Fibroblast of lung (primary cell): Measurements from ENCODE around the gene C1QB. TPM values are rescaled to one million over a fixed set of nuclear protein-coding genes. Genes with fewer than 3 reads are reported as not detected.

Experiments
- DNase-seq, 2 donors: peaks; one replicate each; pipeline versions ENCODE4 v3.0.0 to v3.0.0-alpha.2; 2010; ENCODE audit warnings: low read depth in 2 of 2
- H2AFZ ChIP-seq: 2 replicates; pipeline ENCODE4 v1.5.1; 2012; ENCODE audit warnings: low read length, control low read depth, inconsistent platforms
- H3K27ac ChIP-seq: 2 replicates; pipeline ENCODE4 v1.5.1; 2011; ENCODE audit warnings: low read length, control low read depth; ENCODE audit not compliant: insufficient read depth
- H3K27me3 ChIP-seq: 2 replicates; pipeline ENCODE4 v1.5.1; 2011; ENCODE audit warnings: mild to moderate bottlenecking, low read length; ENCODE audit not compliant: control insufficient read depth, insufficient read depth
- H3K36me3 ChIP-seq: 2 replicates; pipeline ENCODE4 v1.5.1; 2011; ENCODE audit warnings: low read length; ENCODE audit not compliant: control insufficient read depth, insufficient read depth
- H3K4me1 ChIP-seq: 2 replicates; pipeline ENCODE4 v1.5.1; 2011; ENCODE audit warnings: low read length; ENCODE audit not compliant: control insufficient read depth, insufficient read depth; ENCODE audit errors: extremely low read depth
- H3K4me2 ChIP-seq: 2 replicates; pipeline ENCODE4 v1.5.1; 2011; ENCODE audit warnings: low read length, control low read depth; ENCODE audit not compliant: insufficient read depth; ENCODE audit errors: extremely low read depth
- H3K4me3 ChIP-seq, 4 experiments: fragments of 200-600 bp in 1 of 4; sonication (generic) in 1 of 4; replicated peaks in 1 of 4; 2 replicates each; pipeline ENCODE4 v1.5.1; 2011 to 2016; ENCODE audit warnings: low read length in 4 of 4, low read depth in 3 of 4, mild to moderate bottlenecking in 3 of 4, control low read depth in 2 of 4, inconsistent platforms in 1 of 4, mixed read lengths in 1 of 4; ENCODE audit not compliant: insufficient read depth in 1 of 4; ENCODE audit errors: control extremely low read depth in 1 of 4
- H3K79me2 ChIP-seq: 2 replicates; pipeline ENCODE4 v1.5.1; 2012; ENCODE audit warnings: mild to moderate bottlenecking, low read length, inconsistent platforms; ENCODE audit not compliant: control insufficient read depth, insufficient read depth
- H3K9ac ChIP-seq: 2 replicates; pipeline ENCODE4 v1.5.1; 2011; ENCODE audit warnings: mild to moderate bottlenecking, low read length, control low read depth; ENCODE audit not compliant: insufficient read depth
- H3K9me3 ChIP-seq: 2 replicates; pipeline ENCODE4 v1.5.1; 2012; ENCODE audit warnings: low read depth, low read length; ENCODE audit not compliant: control insufficient read depth, insufficient read depth
- H4K20me1 ChIP-seq: 2 replicates; pipeline ENCODE4 v1.5.1; 2011; ENCODE audit warnings: low read length; ENCODE audit not compliant: control insufficient read depth, insufficient read depth; ENCODE audit errors: extremely low read depth
- EZH2 ChIP-seq: IDR thresholded peaks from 2 replicates; pipeline ENCODE4 v1.5.1; 2012; ENCODE audit warnings: low read length, control low read depth, mild to moderate bottlenecking; ENCODE audit errors: missing control alignments
- polyA plus RNA-seq, 2 donors: library from polyadenylated mRNA; depleted of rRNA in 1 of 2; stranded (reverse) in 1 of 2; unstranded in 1 of 2; fragments of >200 nt; gene quantifications; 2 replicates each; pipeline ENCODE4 v1.2.1, GENCODE V29; 2011 to 2012; ENCODE audit warnings: missing spikeins in 1 of 2
- total RNA-seq: library from RNA; depleted of rRNA; stranded (reverse); fragments of >200 nt; gene quantifications from 2 replicates; pipeline ENCODE4 v1.2.1, GENCODE V29; 2014
- TF ChIP-seq, protein P1 (sequence below), 2 donors: IDR thresholded peaks in 1 of 2; conservative IDR thresholded peaks in 1 of 2; 1 replicate in 1 of 2; 2 replicates in 1 of 2; pipeline ENCODE4 v1.5.1; 2011 to 2012; ENCODE audit warnings: low read length in 2 of 2, control low read depth in 1 of 2, inconsistent platforms in 1 of 2, low read depth in 1 of 2, mild to moderate bottlenecking in 1 of 2

The C1QB gene
- total and polyA plus RNA-seq, 2 donors (not counting 1 experiment from before 2014, with no cell fraction given) = not detected

DNA sequence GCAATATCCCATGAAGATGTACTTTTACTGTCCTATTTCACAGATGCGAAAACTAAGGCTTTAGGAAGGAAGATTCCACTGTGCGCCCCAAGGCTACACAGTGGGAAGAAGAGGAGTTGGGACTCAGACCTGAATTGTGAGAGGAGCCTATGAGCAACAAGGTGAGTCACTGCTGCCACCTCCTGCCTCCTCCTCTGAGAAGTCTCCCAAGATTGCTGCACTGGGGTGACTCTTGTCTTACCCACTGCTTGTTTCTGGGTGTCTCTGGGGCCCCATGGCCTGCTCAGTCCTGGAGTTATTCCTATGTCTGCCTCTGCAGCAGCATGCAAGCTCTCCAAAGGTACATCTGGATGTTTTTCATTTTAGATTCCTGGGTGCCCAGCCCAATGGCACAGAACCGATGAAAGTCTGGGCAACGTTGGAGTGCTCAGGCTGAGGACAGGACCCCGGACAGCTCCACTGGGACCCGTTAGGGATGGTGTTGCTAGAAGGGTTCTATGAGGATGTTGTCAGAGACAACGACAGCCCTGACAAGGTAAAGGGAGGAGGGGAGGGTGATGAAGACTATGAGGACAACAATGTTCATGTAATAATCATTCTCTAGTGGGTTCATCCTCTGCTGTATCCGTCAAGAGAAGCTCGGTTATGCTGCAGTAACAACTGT is 27.6 kb upstream of the C1QB start:
- H3K79me2 ChIP-seq = no peaks in the 10 kb centered on the region
- H3K4me1 ChIP-seq = no peaks in the 10 kb centered on the region
- H3K4me3 ChIP-seq = no peak overlapping the region
- no peak overlapping the region for H3K27ac ChIP-seq
- H2AFZ ChIP-seq = no peak overlapping the region
- no peaks in the 10 kb centered on the region for H4K20me1 ChIP-seq
- no peak overlapping the region for H3K4me2 ChIP-seq
- TF ChIP-seq EZH2 = no peak
- TF ChIP-seq, protein P1, sequence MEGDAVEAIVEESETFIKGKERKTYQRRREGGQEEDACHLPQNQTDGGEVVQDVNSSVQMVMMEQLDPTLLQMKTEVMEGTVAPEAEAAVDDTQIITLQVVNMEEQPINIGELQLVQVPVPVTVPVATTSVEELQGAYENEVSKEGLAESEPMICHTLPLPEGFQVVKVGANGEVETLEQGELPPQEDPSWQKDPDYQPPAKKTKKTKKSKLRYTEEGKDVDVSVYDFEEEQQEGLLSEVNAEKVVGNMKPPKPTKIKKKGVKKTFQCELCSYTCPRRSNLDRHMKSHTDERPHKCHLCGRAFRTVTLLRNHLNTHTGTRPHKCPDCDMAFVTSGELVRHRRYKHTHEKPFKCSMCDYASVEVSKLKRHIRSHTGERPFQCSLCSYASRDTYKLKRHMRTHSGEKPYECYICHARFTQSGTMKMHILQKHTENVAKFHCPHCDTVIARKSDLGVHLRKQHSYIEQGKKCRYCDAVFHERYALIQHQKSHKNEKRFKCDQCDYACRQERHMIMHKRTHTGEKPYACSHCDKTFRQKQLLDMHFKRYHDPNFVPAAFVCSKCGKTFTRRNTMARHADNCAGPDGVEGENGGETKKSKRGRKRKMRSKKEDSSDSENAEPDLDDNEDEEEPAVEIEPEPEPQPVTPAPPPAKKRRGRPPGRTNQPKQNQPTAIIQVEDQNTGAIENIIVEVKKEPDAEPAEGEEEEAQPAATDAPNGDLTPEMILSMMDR (conservative IDR thresholded peaks at IDR 0.05 in 1 of 2, IDR thresholded peaks at IDR 0.05 in 1 of 2; ENCODE audit: low read depth in 1 of 2, low read length in 2 of 2) = no peak
- H3K9ac ChIP-seq = no peak overlapping the region
- H3K9me3 ChIP-seq = no peaks in the 10 kb centered on the region
- DNase-seq = peak; percentile 4
- H3K36me3 ChIP-seq = no peaks in the 10 kb centered on the region
- peaks cover 17% of the 10 kb centered on the region for H3K27me3 ChIP-seq

DNA sequence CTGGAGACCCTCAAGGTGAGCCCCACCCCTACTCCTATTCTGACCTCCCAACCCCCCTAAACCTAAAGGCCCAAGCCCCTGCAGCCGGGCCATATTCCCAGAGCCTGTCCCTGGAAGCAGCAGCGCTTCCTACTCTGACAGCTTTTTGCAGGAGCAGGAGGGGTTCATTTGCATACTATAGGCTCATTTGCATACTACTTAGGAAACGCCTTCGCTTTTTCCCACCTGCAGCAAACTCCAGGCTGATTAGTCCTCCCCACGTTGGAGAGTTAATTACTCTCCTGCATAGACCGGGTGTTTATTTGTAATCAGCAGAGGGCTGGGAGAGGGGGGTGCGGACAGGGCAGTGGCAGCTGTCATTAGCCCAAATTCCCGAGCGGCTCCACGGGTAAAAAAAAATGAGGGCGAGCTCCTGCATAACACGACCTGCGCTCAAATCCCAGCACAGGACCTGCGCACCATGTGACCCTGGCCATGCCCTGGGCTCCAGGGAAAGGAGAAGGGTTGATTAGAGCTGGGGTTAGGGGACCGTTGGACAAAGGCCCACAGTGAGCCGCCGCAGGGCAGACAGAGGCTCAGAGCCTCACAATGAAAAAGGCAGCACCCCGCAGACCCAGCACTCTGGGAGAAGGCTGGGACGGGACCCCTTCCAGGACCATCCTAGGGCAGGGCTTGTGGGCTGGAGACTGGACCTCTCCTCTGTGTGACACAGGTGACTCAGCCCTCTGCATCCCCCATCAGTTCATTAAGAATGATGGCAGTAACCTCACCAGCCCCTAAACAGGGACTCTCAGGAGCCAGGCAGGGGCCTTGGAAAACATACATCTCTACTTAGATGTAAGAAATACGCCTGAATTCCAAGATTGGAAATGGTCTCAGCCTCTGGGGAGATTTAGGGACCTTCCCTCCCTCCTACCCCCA is 26.5 kb upstream of the C1QB start:
- TF ChIP-seq, protein P1 (conservative IDR thresholded peaks at IDR 0.05 in 1 of 2, IDR thresholded peaks at IDR 0.05 in 1 of 2; ENCODE audit: low read depth in 1 of 2, low read length in 2 of 2) = no peak
- no peak for TF ChIP-seq EZH2
- H3K4me2 ChIP-seq = no peak overlapping the region
- peaks cover 23% of the 10 kb centered on the region for H3K27me3 ChIP-seq
- H3K9ac ChIP-seq = no peak overlapping the region
- no peak overlapping the region for H2AFZ ChIP-seq
- no peaks in the 10 kb centered on the region for H3K36me3 ChIP-seq
- H3K9me3 ChIP-seq = no peaks in the 10 kb centered on the region
- no peak overlapping the region for H3K4me3 ChIP-seq
- no peaks in the 10 kb centered on the region for H3K4me1 ChIP-seq
- H3K79me2 ChIP-seq = no peaks in the 10 kb centered on the region
- no peak for DNase-seq
- no peaks in the 10 kb centered on the region for H4K20me1 ChIP-seq
- no peak overlapping the region for H3K27ac ChIP-seq

DNA sequence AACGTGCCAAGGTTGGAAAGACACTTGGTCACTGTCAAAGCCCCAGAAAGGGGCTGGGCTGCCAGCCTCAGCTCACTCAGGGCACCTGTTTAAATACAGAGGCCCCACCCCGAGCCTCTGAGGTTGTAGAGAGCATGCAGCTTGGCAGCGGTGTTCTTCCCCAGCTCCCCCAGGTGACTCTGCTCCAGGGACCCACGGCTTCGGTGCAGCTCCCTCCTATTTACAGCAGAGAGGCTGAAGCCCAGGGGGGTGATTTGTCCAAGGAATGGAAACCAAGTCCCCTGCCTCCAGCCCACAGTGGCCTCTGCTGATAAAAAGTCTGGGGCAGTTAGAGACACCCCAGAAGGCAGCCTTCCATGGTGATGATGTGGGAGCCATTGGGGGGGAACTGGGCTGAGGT is 25.7 kb upstream of the C1QB start:
- Histone ChIP-seq H3K4me3 (no peak overlapping the region), H3K4me1 (no peaks in the 10 kb centered on the region), H3K27ac (no peak overlapping the region), H3K79me2 (no peaks in the 10 kb centered on the region), H3K4me2 (no peak overlapping the region), H2AFZ (no peak overlapping the region), H3K36me3 (no peaks in the 10 kb centered on the region), H4K20me1 (no peaks in the 10 kb centered on the region), H3K27me3 (peaks cover 21% of the 10 kb centered on the region), H3K9ac (no peak overlapping the region), H3K9me3 (no peaks in the 10 kb centered on the region)
- no peak for DNase-seq
- TF ChIP-seq EZH2 = no peak
- TF ChIP-seq, protein P1 (conservative IDR thresholded peaks at IDR 0.05 in 1 of 2, IDR thresholded peaks at IDR 0.05 in 1 of 2; ENCODE audit: low read depth in 1 of 2, low read length in 2 of 2) = no peak
